H9 (cell line): ENCODE measurements around the gene SMIM23. TPM values are rescaled to one million over a fixed set of nuclear protein-coding genes. Genes with fewer than 3 reads are reported as not detected.

Experiments
- DNase-seq: peaks from one replicate; pipeline ENCODE4 v3.0.0-alpha.2; 2017
- H2AFZ ChIP-seq: one replicate; pipeline ENCODE4 v1.6.1; 2013; ENCODE audit warnings: mild to moderate bottlenecking, low read length, control low read depth, moderate library complexity
- H2AK5ac ChIP-seq: 2 replicates; pipeline ENCODE4 v1.6.1; 2013; ENCODE audit warnings: low read length, control low read depth, mixed read lengths; ENCODE audit not compliant: insufficient read length
- H2BK120ac ChIP-seq: one replicate; pipeline ENCODE4 v1.6.1; 2013; ENCODE audit warnings: low read depth, mild to moderate bottlenecking, low read length, control low read depth, inconsistent platforms; ENCODE audit not compliant: poor library complexity, severe bottlenecking
- H2BK12ac ChIP-seq: 2 replicates; pipeline ENCODE4 v1.6.1; 2013; ENCODE audit warnings: low read length, control low read depth, mixed read lengths, low read depth; ENCODE audit not compliant: insufficient read length
- H2BK15ac ChIP-seq: 2 replicates; pipeline ENCODE4 v1.6.1; 2013; ENCODE audit warnings: low read depth, low read length, control low read depth
- H2BK20ac ChIP-seq: one replicate; pipeline ENCODE4 v1.6.1; 2013; ENCODE audit warnings: low read depth, mild to moderate bottlenecking, low read length, control low read depth, inconsistent platforms; ENCODE audit not compliant: poor library complexity, severe bottlenecking
- H2BK5ac ChIP-seq: 2 replicates; pipeline ENCODE4 v1.6.1; 2013; ENCODE audit warnings: low read length, control low read depth, mixed read lengths; ENCODE audit not compliant: insufficient read length
- H3K14ac ChIP-seq: 2 replicates; pipeline ENCODE4 v1.6.1; 2013; ENCODE audit warnings: low read length, control low read depth; ENCODE audit not compliant: insufficient read depth
- H3K18ac ChIP-seq: 2 replicates; pipeline ENCODE4 v1.6.1; 2013; ENCODE audit warnings: low read depth, mild to moderate bottlenecking, mixed read lengths, low read length, control low read depth; ENCODE audit not compliant: insufficient read length
- H3K23ac ChIP-seq: 2 replicates; pipeline ENCODE4 v1.6.1; 2013; ENCODE audit warnings: low read length, control low read depth, mixed read lengths, low read depth; ENCODE audit not compliant: insufficient read length
- H3K23me2 ChIP-seq: 2 replicates; pipeline ENCODE4 v1.6.1; 2013; ENCODE audit warnings: low read depth, mild to moderate bottlenecking, mixed read lengths, low read length, control low read depth; ENCODE audit not compliant: insufficient read length, poor library complexity, severe bottlenecking
- H3K27ac ChIP-seq: 2 replicates; pipeline ENCODE4 v1.5.1; 2013; ENCODE audit warnings: low read length, control low read depth, mixed read lengths, low read depth; ENCODE audit not compliant: insufficient read length
- H3K27me3 ChIP-seq: 2 replicates; pipeline ENCODE4 v1.6.1; 2013; ENCODE audit warnings: low read length, control low read depth, inconsistent platforms; ENCODE audit not compliant: insufficient read depth
- H3K4ac ChIP-seq: 2 replicates; pipeline ENCODE4 v1.6.1; 2013; ENCODE audit warnings: low read depth, mild to moderate bottlenecking, control low read depth, inconsistent platforms, low read length, moderate library complexity
- H3K4me1 ChIP-seq: 2 replicates; pipeline ENCODE4 v1.6.1; 2013; ENCODE audit warnings: low read length, control low read depth, inconsistent platforms; ENCODE audit not compliant: insufficient read depth
- H3K4me2 ChIP-seq: 2 replicates; pipeline ENCODE4 v1.6.1; 2013; ENCODE audit warnings: low read length, control low read depth, mixed read lengths; ENCODE audit not compliant: insufficient read length, insufficient read depth
- H3K56ac ChIP-seq: 2 replicates; pipeline ENCODE4 v1.6.1; 2013; ENCODE audit warnings: low read depth, mild to moderate bottlenecking, mixed read lengths, low read length, control low read depth; ENCODE audit not compliant: insufficient read length
- H3K79me1 ChIP-seq: 2 replicates; pipeline ENCODE4 v1.6.1; 2013; ENCODE audit warnings: low read depth, mild to moderate bottlenecking, moderate library complexity, low read length, control low read depth, inconsistent platforms; ENCODE audit not compliant: insufficient read depth, poor library complexity, severe bottlenecking
- H3K79me2 ChIP-seq: 2 replicates; pipeline ENCODE4 v1.6.1; 2013; ENCODE audit warnings: low read length, control low read depth, inconsistent platforms; ENCODE audit not compliant: insufficient read depth
- H3K9ac ChIP-seq: 2 replicates; pipeline ENCODE4 v1.6.1; 2013; ENCODE audit warnings: low read length, control low read depth, mixed read lengths; ENCODE audit not compliant: insufficient read length; ENCODE audit errors: extremely low read depth
- H3K9me3 ChIP-seq: one replicate; pipeline ENCODE4 v1.6.1; 2013; ENCODE audit warnings: low read depth, low read length, inconsistent platforms; ENCODE audit not compliant: control insufficient read depth
- H3T11ph ChIP-seq: one replicate; pipeline ENCODE4 v1.6.1; 2013; ENCODE audit warnings: mild to moderate bottlenecking, low read length, control low read depth, inconsistent platforms
- H4K20me1 ChIP-seq: one replicate; pipeline ENCODE4 v1.6.1; 2013; ENCODE audit not compliant: control insufficient read depth, insufficient read length, insufficient read depth
- H4K5ac ChIP-seq: 2 replicates; pipeline ENCODE4 v1.6.1; 2013; ENCODE audit warnings: low read depth, mild to moderate bottlenecking, mixed read lengths, low read length, control low read depth; ENCODE audit not compliant: insufficient read length
- H4K8ac ChIP-seq: replicated peaks from 2 replicates; pipeline ENCODE4 v1.6.1; 2013; ENCODE audit warnings: low read length, control low read depth, mixed read lengths, low read depth; ENCODE audit not compliant: insufficient read length
- H4K91ac ChIP-seq: 2 replicates; pipeline ENCODE4 v1.6.1; 2013; ENCODE audit warnings: low read depth, mild to moderate bottlenecking, moderate library complexity, mixed read lengths, low read length, control low read depth; ENCODE audit not compliant: insufficient read length
- H3K27ac Mint-ChIP-seq, 3 experiments: 2 replicates in 2 of 3; 3 replicates in 1 of 3; pipeline ENCODE4 v1.8.0; 2020 to 2021; ENCODE audit warnings: mixed read lengths in 3 of 3, mild to moderate bottlenecking in 1 of 3, moderate library complexity in 1 of 3
- H3K27me3 Mint-ChIP-seq: 2 replicates; pipeline ENCODE4 v1.8.0; 2021; ENCODE audit warnings: low read depth, mild to moderate bottlenecking, moderate library complexity, mixed read lengths
- H3K36me3 Mint-ChIP-seq, 3 experiments: 2 replicates in 2 of 3; 3 replicates in 1 of 3; pipeline ENCODE4 v1.8.0; 2020 to 2021; ENCODE audit warnings: low read depth in 3 of 3, mixed read lengths in 3 of 3; ENCODE audit not compliant: insufficient read depth in 1 of 3
- H3K4me1 Mint-ChIP-seq, 2 experiments: 2 replicates each; pipeline ENCODE4 v1.8.0; 2020; ENCODE audit warnings: mixed read lengths in 2 of 2
- H3K4me3 Mint-ChIP-seq, 2 experiments: 2 replicates in 1 of 2; 3 replicates in 1 of 2; pipeline ENCODE4 v1.8.0; 2020 to 2021; ENCODE audit warnings: mild to moderate bottlenecking in 2 of 2, mixed read lengths in 2 of 2, moderate library complexity in 1 of 2
- H3K9me3 Mint-ChIP-seq, 2 experiments: 2 replicates in 1 of 2; 3 replicates in 1 of 2; pipeline ENCODE4 v1.8.0; 2020; ENCODE audit warnings: mild to moderate bottlenecking in 2 of 2, mixed read lengths in 2 of 2, moderate library complexity in 1 of 2
- WGBS: extraction: QIAGEN DNeasy Blood & Tissue Kit; methylation state at CpG from one replicate; pipeline ENCODE4 v1.1.7; 2013; ENCODE audit warnings: missing lambda C conversion rate, low lambda C conversion rate, mixed read lengths; ENCODE audit not compliant: insufficient read length; ENCODE audit errors: extremely low coverage; 5-methylcytosine and 5-hydroxymethylcytosine counted together
- total RNA-seq: library from RNA; stranded (reverse); gene quantifications from 2 replicates; pipeline ENCODE4 v1.2.1, GENCODE V29; 2021
- TF ChIP-seq, protein P1 (sequence below): fragments of 200-600 bp; sonication (generic); conservative IDR thresholded peaks from 3 replicates; pipeline ENCODE4 v1.8.0; 2021; ENCODE audit warnings: antibody characterized with exemption, mild to moderate bottlenecking

The SMIM23 gene
- total RNA-seq, 1 experiment from 2014 or later = not detected

GRCh38 chr5:171821286-171821685 is 35.7 kb downstream of the SMIM23 start:
- Histone ChIP-seq H3K9ac (no peak overlapping the region), H2AK5ac (no peak overlapping the region), H2BK12ac (no peak overlapping the region), H3K56ac (no peak overlapping the region), H3K4ac (no peak overlapping the region), H3K79me2 (no peaks in the 10 kb centered on the region), H2AFZ (no peak overlapping the region), H3K4me1 (no peaks in the 10 kb centered on the region), H3K18ac (no peak overlapping the region), H3K23me2 (no peaks in the 10 kb centered on the region), H3K4me2 (no peak overlapping the region), H4K8ac (no peak overlapping the region), H3K23ac (no peak overlapping the region), H3K14ac (no peak overlapping the region), H2BK120ac (no peak overlapping the region), H3K27ac (no peak overlapping the region), H3K9me3 (no peaks in the 10 kb centered on the region), H2BK15ac (no peak overlapping the region), H3K27me3 (no peaks in the 10 kb centered on the region), H3T11ph (no peak overlapping the region), H3K79me1 (no peaks in the 10 kb centered on the region), H2BK5ac (no peak overlapping the region), H2BK20ac (no peak overlapping the region), H4K5ac (no peak overlapping the region), H4K20me1 (no peaks in the 10 kb centered on the region), H4K91ac (no peak overlapping the region)
- Mint-ChIP-seq H3K27ac (no peak overlapping the region), H3K4me3 (no peak overlapping the region), H3K36me3 (peaks cover 0 to 4% (median 0%) of the 10 kb centered on the region in 3 experiments; a peak in 1 of 7 replicates), H3K4me1 (peaks cover 3 to 8% of the 10 kb centered on the region in 2 experiments), H3K9me3 (peaks cover 0 to 1% of the 10 kb centered on the region in 2 experiments; a peak in 1 of 5 replicates), H3K27me3 (peaks cover 8% of the 10 kb centered on the region)
- DNase-seq = no peak
- no CpG with 5 or more reads among the region's 4 CpGs for WGBS
- TF ChIP-seq, protein P1, sequence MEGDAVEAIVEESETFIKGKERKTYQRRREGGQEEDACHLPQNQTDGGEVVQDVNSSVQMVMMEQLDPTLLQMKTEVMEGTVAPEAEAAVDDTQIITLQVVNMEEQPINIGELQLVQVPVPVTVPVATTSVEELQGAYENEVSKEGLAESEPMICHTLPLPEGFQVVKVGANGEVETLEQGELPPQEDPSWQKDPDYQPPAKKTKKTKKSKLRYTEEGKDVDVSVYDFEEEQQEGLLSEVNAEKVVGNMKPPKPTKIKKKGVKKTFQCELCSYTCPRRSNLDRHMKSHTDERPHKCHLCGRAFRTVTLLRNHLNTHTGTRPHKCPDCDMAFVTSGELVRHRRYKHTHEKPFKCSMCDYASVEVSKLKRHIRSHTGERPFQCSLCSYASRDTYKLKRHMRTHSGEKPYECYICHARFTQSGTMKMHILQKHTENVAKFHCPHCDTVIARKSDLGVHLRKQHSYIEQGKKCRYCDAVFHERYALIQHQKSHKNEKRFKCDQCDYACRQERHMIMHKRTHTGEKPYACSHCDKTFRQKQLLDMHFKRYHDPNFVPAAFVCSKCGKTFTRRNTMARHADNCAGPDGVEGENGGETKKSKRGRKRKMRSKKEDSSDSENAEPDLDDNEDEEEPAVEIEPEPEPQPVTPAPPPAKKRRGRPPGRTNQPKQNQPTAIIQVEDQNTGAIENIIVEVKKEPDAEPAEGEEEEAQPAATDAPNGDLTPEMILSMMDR = no peak
